B cell (primary cell): Measurements from ENCODE around the gene RHNO1. TPM values are rescaled to one million over a fixed set of nuclear protein-coding genes. Genes with fewer than 3 reads are reported as not detected.

ENCODE experiments used
- ATAC-seq: fragments of 200-7000 bp; cut with Tn5 transposase; one replicate; pipeline ENCODE4 v1.10.0; 2021; ENCODE audit warnings: low read depth, mild to moderate bottlenecking, moderate number of reproducible peaks, moderate library complexity
- CTCF ChIA-PET: fragments of 350-600 bp; sonication (Branson Sonifier 250); formaldehyde crosslinking; loops from one replicate; lab custom pipeline; 2021; ENCODE audit warnings: antibody characterized with exemption, inconsistent platforms; lab: Charles Lee
- POLR2A ChIA-PET: fragments of 350-600 bp; sonication (Branson Sonifier 250); formaldehyde crosslinking; loops from one replicate; lab custom pipeline; 2021; ENCODE audit warnings: antibody characterized with exemption; lab: Charles Lee
- DNase-seq: peaks from one replicate; pipeline ENCODE4 v3.0.0; 2013
- H2AFZ ChIP-seq: 2 replicates; pipeline ENCODE4 v1.6.1; 2012; ENCODE audit warnings: mild to moderate bottlenecking, low read depth, low read length; ENCODE audit not compliant: insufficient read depth, poor library complexity, severe bottlenecking
- H3K27ac ChIP-seq, 2 donors: 1 replicate in 1 of 2; 2 replicates in 1 of 2; pipeline ENCODE4 v1.5.1; 2012 to 2013; ENCODE audit warnings: low read length in 2 of 2, mild to moderate bottlenecking in 2 of 2, moderate library complexity in 1 of 2
- H3K27me3 ChIP-seq, 4 experiments: fragments of 200-600 bp in 1 of 4; sonication (generic) in 1 of 4; replicated peaks in 1 of 4; 1 replicate in 2 of 4; 2 replicates in 2 of 4; pipeline versions ENCODE4 v1.6.1 to v1.7.0; 2013 to 2016; ENCODE audit warnings: low read length in 3 of 4, mild to moderate bottlenecking in 2 of 4, mixed read lengths in 1 of 4, moderate library complexity in 1 of 4; ENCODE audit not compliant: insufficient read depth in 4 of 4, control insufficient read depth in 3 of 4; ENCODE audit errors: control extremely low read depth in 1 of 4
- H3K36me3 ChIP-seq, 2 experiments: replicated peaks in 1 of 2; 1 replicate in 1 of 2; 2 replicates in 1 of 2; pipeline versions ENCODE4 v1.6.1 to v1.7.1; 2013; ENCODE audit warnings: low read length in 1 of 2; ENCODE audit not compliant: insufficient read depth in 2 of 2, control insufficient read depth in 1 of 2; ENCODE audit errors: control extremely low read depth in 1 of 2, extremely low read depth in 1 of 2
- H3K4me1 ChIP-seq, 2 donors: fragments of 200-600 bp in 1 of 2; sonication (generic) in 1 of 2; 1 replicate in 1 of 2; 2 replicates in 1 of 2; pipeline versions ENCODE4 v1.5.1 to v1.6.1; 2013 to 2017; ENCODE audit warnings: low read length in 2 of 2; ENCODE audit not compliant: control insufficient read depth in 2 of 2, insufficient read depth in 2 of 2
- H3K4me2 ChIP-seq: replicated peaks from 2 replicates; pipeline ENCODE3; 2012; ENCODE audit warnings: mild to moderate bottlenecking, low read depth, low read length; ENCODE audit not compliant: poor library complexity, severe bottlenecking
- H3K4me3 ChIP-seq, 5 experiments: fragments of 200-600 bp in 1 of 5; sonication (generic) in 1 of 5; 1 replicate in 3 of 5; 2 replicates in 2 of 5; pipeline versions ENCODE4 v1.5.1 to v1.7.0; 2011 to 2016; ENCODE audit warnings: low read length in 4 of 5, mild to moderate bottlenecking in 4 of 5, low read depth in 2 of 5, control low read depth in 1 of 5, moderate library complexity in 1 of 5; ENCODE audit not compliant: insufficient read depth in 1 of 5; ENCODE audit errors: control extremely low read depth in 1 of 5, extremely low read depth in 1 of 5
- H3K79me2 ChIP-seq: fragments of 200-600 bp; sonication (generic); one replicate; pipeline ENCODE4 v1.6.0; 2016; ENCODE audit warnings: low read length; ENCODE audit not compliant: control insufficient read depth, insufficient read depth
- H3K9ac ChIP-seq: fragments of 200-600 bp; sonication (generic); 2 replicates; pipeline ENCODE4 v1.6.1; 2017; ENCODE audit warnings: mild to moderate bottlenecking, low read length, moderate library complexity
- H3K9me3 ChIP-seq, 3 donors: one replicate each; pipeline versions ENCODE4 v1.6.1 to v1.7.1; 2013; ENCODE audit warnings: low read length in 2 of 3; ENCODE audit not compliant: control insufficient read depth in 2 of 3, insufficient read depth in 1 of 3; ENCODE audit errors: control extremely low read depth in 1 of 3
- H4K20me1 ChIP-seq: 2 replicates; pipeline ENCODE4 v1.6.0; 2012; ENCODE audit warnings: mild to moderate bottlenecking, low read length; ENCODE audit not compliant: insufficient read depth, control insufficient read depth, poor library complexity, severe bottlenecking
- H3K27ac Mint-ChIP-seq: one replicate; pipeline ENCODE4 v1.8.0; 2021; ENCODE audit warnings: mixed read lengths
- H3K27me3 Mint-ChIP-seq: one replicate; pipeline ENCODE4 v1.8.0; 2021; ENCODE audit warnings: mixed read lengths
- H3K4me1 Mint-ChIP-seq: one replicate; pipeline ENCODE4 v1.8.0; 2021; ENCODE audit warnings: mixed read lengths
- H3K4me3 Mint-ChIP-seq: one replicate; pipeline ENCODE4 v1.8.0; 2021; ENCODE audit warnings: mixed read lengths
- H3K9me3 Mint-ChIP-seq: one replicate; pipeline ENCODE4 v1.8.0; 2022; ENCODE audit warnings: mixed read lengths; ENCODE audit not compliant: insufficient read depth
- CTCF ChIP-seq: fragments of 200-600 bp; IDR thresholded peaks from one replicate; pipeline ENCODE4 v1.8.0; 2022; ENCODE audit warnings: antibody characterized with exemption, mild to moderate bottlenecking
- EZH2 ChIP-seq: IDR thresholded peaks from 2 replicates; pipeline ENCODE4 v1.6.1; 2012; ENCODE audit warnings: borderline replicate concordance, low read depth, mild to moderate bottlenecking, moderate library complexity, low read length; ENCODE audit not compliant: insufficient read depth, poor library complexity, severe bottlenecking
- WGBS: methylation state at CpG from one replicate; pipeline ENCODE4 v1.1.5; 2013; ENCODE audit warnings: missing lambda C conversion rate; ENCODE audit not compliant: insufficient coverage; 5-methylcytosine and 5-hydroxymethylcytosine counted together
- intact Hi-C: fragments of 100-400 bp; cut with micrococcal nuclease; formaldehyde crosslinking; loops from one replicate; pipeline ENCODE4 v1.10.0; 2022
- polyA plus RNA-seq: library from polyadenylated mRNA; depleted of rRNA; stranded (reverse); fragments of >200 nt; gene quantifications from 2 replicates; pipeline ENCODE4 v1.2.3, GENCODE V29; 2012
- total RNA-seq, 2 donors: library from RNA; stranded (reverse); fragments of 120-200 nt in 1 of 2; gene quantifications; 1 replicate in 1 of 2; 2 replicates in 1 of 2; pipeline versions ENCODE4 v1.2.3 to v1.2.4, GENCODE V29; 2013 to 2022

Gene RHNO1
- total and polyA plus RNA-seq, 2 donors (not counting 1 experiment from before 2014, with no cell fraction given): 13.3 to 13.5 TPM

GRCh38 chr12:2895511-2895910, 18.5 kb downstream of the RHNO1 start:
- POLR2A ChIA-PET: no interaction called here
- no CpG with 5 or more reads among the region's 2 CpGs for WGBS
- CTCF ChIA-PET: interaction anchor here (0.8 kb wide), 1 partner anchor 10 kb away, joined by 3 read pairs; no protein-coding TSS in a partner anchor

GRCh38 chr12:2897418-2897817, 20.4 kb downstream of the RHNO1 start:
- no peak overlapping the region for H3K27ac ChIP-seq
- no peak overlapping the region for H2AFZ ChIP-seq
- POLR2A ChIA-PET: no interaction called here
- no peaks in the 10 kb centered on the region for H3K4me1 ChIP-seq
- Mint-ChIP-seq H3K9me3 (no peaks in the 10 kb centered on the region), H3K4me3 (no peak overlapping the region), H3K27me3 (no peaks in the 10 kb centered on the region), H3K4me1 (no peaks in the 10 kb centered on the region), H3K27ac (no peak overlapping the region)
- no peak overlapping the region for H3K4me2 ChIP-seq
- H3K9me3 ChIP-seq: no peaks in the 10 kb centered on the region
- 100% methylated on average over 1 of the region's 5 CpGs for WGBS
- H4K20me1 ChIP-seq: no peaks in the 10 kb centered on the region
- CTCF ChIA-PET: no interaction called here
- no peaks in the 10 kb centered on the region for H3K27me3 ChIP-seq
- H3K4me3 ChIP-seq: no peak overlapping the region
- no peaks in the 10 kb centered on the region for H3K36me3 ChIP-seq
- H3K79me2 ChIP-seq: peaks cover 16% of the 10 kb centered on the region
- TF ChIP-seq CTCF (no peak), EZH2 (no peak)
- no peak for ATAC-seq
- intact Hi-C loops: no loop called here
- no peak for DNase-seq
- H3K9ac ChIP-seq: no peak overlapping the region

More at GRCh38 chr12:2895511-2895910, 18.5 kb downstream of the RHNO1 start:
- DNase-seq: no peak
- Histone ChIP-seq H3K9me3 (no peaks in the 10 kb centered on the region), H3K79me2 (peaks cover 21% of the 10 kb centered on the region), H2AFZ (no peak overlapping the region), H3K4me3 (no peak overlapping the region), H3K4me2 (no peak overlapping the region), H3K4me1 (peaks cover 5 to 6% of the 10 kb centered on the region in 2 donors), H3K27me3 (no peaks in the 10 kb centered on the region), H4K20me1 (no peaks in the 10 kb centered on the region), H3K9ac (no peak overlapping the region), H3K36me3 (no peaks in the 10 kb centered on the region), H3K27ac (no peak overlapping the region)
- Mint-ChIP-seq H3K27ac (no peak overlapping the region), H3K4me1 (peaks cover 10% of the 10 kb centered on the region), H3K4me3 (no peak overlapping the region), H3K9me3 (no peaks in the 10 kb centered on the region), H3K27me3 (no peaks in the 10 kb centered on the region)
- ATAC-seq: no peak
- TF ChIP-seq CTCF (no peak), EZH2 (no peak)
- intact Hi-C loops: no loop called here
